ENCODE measurements around the gene GPR26. TPM values are rescaled to one million over a fixed set of nuclear protein-coding genes. Genes with fewer than 3 reads are reported as not detected.

Gene GPR26
- total RNA-seq, 6 experiments from 2014 or later: not detected

- no peaks in the 10 kb centered on the region for H3K27me3 ChIP-seq
- intact Hi-C loops (cut with DNase I): no loop called here
- no peak overlapping the region for H3K27ac ChIP-seq
- H3K4me1 ChIP-seq: no peaks in the 10 kb centered on the region
- 52% methylated on average over 3 of the region's 12 CpGs for WGBS (ENCODE audit: insufficient coverage, low coverage, low lambda C conversion rate, missing lambda C conversion rate)
- TF ChIP-seq, protein P1, sequence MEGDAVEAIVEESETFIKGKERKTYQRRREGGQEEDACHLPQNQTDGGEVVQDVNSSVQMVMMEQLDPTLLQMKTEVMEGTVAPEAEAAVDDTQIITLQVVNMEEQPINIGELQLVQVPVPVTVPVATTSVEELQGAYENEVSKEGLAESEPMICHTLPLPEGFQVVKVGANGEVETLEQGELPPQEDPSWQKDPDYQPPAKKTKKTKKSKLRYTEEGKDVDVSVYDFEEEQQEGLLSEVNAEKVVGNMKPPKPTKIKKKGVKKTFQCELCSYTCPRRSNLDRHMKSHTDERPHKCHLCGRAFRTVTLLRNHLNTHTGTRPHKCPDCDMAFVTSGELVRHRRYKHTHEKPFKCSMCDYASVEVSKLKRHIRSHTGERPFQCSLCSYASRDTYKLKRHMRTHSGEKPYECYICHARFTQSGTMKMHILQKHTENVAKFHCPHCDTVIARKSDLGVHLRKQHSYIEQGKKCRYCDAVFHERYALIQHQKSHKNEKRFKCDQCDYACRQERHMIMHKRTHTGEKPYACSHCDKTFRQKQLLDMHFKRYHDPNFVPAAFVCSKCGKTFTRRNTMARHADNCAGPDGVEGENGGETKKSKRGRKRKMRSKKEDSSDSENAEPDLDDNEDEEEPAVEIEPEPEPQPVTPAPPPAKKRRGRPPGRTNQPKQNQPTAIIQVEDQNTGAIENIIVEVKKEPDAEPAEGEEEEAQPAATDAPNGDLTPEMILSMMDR (IDR thresholded peaks at IDR 0.05): no peak
- TF ChIP-seq POLR2A (IDR thresholded peaks at IDR 0.05): no peak
- H3K4me3 ChIP-seq: no peak overlapping the region
- no peak for ATAC-seq
- no peaks in the 10 kb centered on the region for H3K36me3 ChIP-seq
- H3K9me3 ChIP-seq: no peaks in the 10 kb centered on the region
- no peak for DNase-seq
Measured at GRCh38 chr10:123685260-123685659, 19.1 kb downstream of the GPR26 start.

DNA sequence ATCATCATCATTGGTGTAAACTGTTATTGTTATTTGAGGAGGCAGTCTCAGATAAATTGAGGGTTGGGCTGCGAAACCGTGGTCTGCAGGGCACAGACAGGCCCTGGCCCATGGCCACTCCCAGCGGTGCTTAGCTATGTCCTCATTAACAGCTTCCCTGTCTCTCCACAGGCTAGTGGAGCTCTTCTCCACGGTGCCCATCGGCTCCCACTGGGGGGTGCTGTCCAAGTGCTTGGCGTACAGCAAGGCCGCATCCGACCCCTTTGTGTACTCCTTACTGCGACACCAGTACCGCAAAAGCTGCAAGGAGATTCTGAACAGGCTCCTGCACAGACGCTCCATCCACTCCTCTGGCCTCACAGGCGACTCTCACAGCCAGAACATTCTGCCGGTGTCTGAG is 21.6 kb downstream of the GPR26 start:
- intact Hi-C loops (cut with DNase I): no loop called here
- no peak overlapping the region for H3K4me3 ChIP-seq
- WGBS (ENCODE audit: insufficient coverage, low coverage, low lambda C conversion rate, missing lambda C conversion rate): 43% methylated on average over 5 of the region's 13 CpGs

GRCh38 chr10:123689880-123690279 is 23.7 kb downstream of the GPR26 start:
- intact Hi-C loops (cut with DNase I): no loop called here
- Histone ChIP-seq H3K4me1 (no peaks in the 10 kb centered on the region), H3K27me3 (no peaks in the 10 kb centered on the region), H3K4me3 (no peak overlapping the region), H3K9me3 (no peaks in the 10 kb centered on the region), H3K27ac (no peak overlapping the region), H3K36me3 (no peaks in the 10 kb centered on the region)
- no peak for ATAC-seq
- no peak for DNase-seq
- TF ChIP-seq, protein P1 (IDR thresholded peaks at IDR 0.05): no peak
- TF ChIP-seq POLR2A (IDR thresholded peaks at IDR 0.05): no peak
- WGBS (ENCODE audit: insufficient coverage, low coverage, low lambda C conversion rate, missing lambda C conversion rate): 56% methylated on average over 2 of the region's 2 CpGs

More for the DNA sequence above, 21.6 kb downstream of the GPR26 start:
- TF ChIP-seq, protein P1 (IDR thresholded peaks at IDR 0.05): no peak
- TF ChIP-seq POLR2A (IDR thresholded peaks at IDR 0.05): no peak
- Histone ChIP-seq H3K9me3 (no peaks in the 10 kb centered on the region), H3K27ac (no peak overlapping the region), H3K36me3 (no peaks in the 10 kb centered on the region), H3K27me3 (no peaks in the 10 kb centered on the region), H3K4me1 (no peaks in the 10 kb centered on the region)
- ATAC-seq (no peak), DNase-seq (no peak)

GRCh38 chr10:123703195-123703790 is 37.1 kb downstream of the GPR26 start:
- ATAC-seq (no peak), DNase-seq (no peak)
- 43% methylated on average over 2 of the region's 6 CpGs for WGBS (ENCODE audit: insufficient coverage, low coverage, low lambda C conversion rate, missing lambda C conversion rate)

More at GRCh38 chr10:123703195-123703790, 37.1 kb downstream of the GPR26 start:
- intact Hi-C loops (cut with DNase I): no loop called here
- H3K4me3 ChIP-seq: no peak overlapping the region
- no peaks in the 10 kb centered on the region for H3K4me1 ChIP-seq
- no peaks in the 10 kb centered on the region for H3K27me3 ChIP-seq
- H3K27ac ChIP-seq: no peak overlapping the region
- H3K36me3 ChIP-seq: no peaks in the 10 kb centered on the region
- TF ChIP-seq POLR2A (IDR thresholded peaks at IDR 0.05): no peak
- TF ChIP-seq, protein P1 (IDR thresholded peaks at IDR 0.05): no peak
- H3K9me3 ChIP-seq: no peaks in the 10 kb centered on the region
